Neural crest cell (in vitro differentiated cells): ENCODE data around the gene IYD. TPM values are rescaled to one million over a fixed set of nuclear protein-coding genes. Genes with fewer than 3 reads are reported as not detected.

Experiments used
- DNase-seq: peaks from one replicate; pipeline ENCODE4 v3.0.0; 2021; ENCODE audit warnings: low read depth, mixed read lengths, low spot score
- H3K27ac Mint-ChIP-seq: one replicate; pipeline ENCODE4 v1.8.0; 2021; ENCODE audit warnings: mild to moderate bottlenecking, mixed read lengths; ENCODE audit not compliant: unreplicated experiment
- H3K27me3 Mint-ChIP-seq: 2 replicates; pipeline ENCODE4 v1.8.0; 2021; ENCODE audit warnings: low read depth, mild to moderate bottlenecking, mixed read lengths
- H3K36me3 Mint-ChIP-seq: 2 replicates; pipeline ENCODE4 v1.8.0; 2021; ENCODE audit warnings: low read depth, mild to moderate bottlenecking, mixed read lengths
- H3K4me1 Mint-ChIP-seq: 2 replicates; pipeline ENCODE4 v1.8.0; 2021; ENCODE audit warnings: mixed read lengths
- H3K4me3 Mint-ChIP-seq: one replicate; pipeline ENCODE4 v1.8.0; 2021; ENCODE audit warnings: mild to moderate bottlenecking, mixed read lengths
- H3K9me3 Mint-ChIP-seq: 2 replicates; pipeline ENCODE4 v1.8.0; 2021; ENCODE audit warnings: mixed read lengths
- total RNA-seq: library from RNA; stranded (reverse); gene quantifications from 2 replicates; pipeline ENCODE4 v1.2.1, GENCODE V29; 2021
- TF ChIP-seq, protein P1 (sequence below): fragments of 200-600 bp; sonication (generic); conservative IDR thresholded peaks from 2 replicates; pipeline ENCODE4 v1.5.0; 2021; ENCODE audit warnings: antibody characterized with exemption, mild to moderate bottlenecking

The IYD gene
- total RNA-seq, 1 donor from 2014 or later = not detected

DNA sequence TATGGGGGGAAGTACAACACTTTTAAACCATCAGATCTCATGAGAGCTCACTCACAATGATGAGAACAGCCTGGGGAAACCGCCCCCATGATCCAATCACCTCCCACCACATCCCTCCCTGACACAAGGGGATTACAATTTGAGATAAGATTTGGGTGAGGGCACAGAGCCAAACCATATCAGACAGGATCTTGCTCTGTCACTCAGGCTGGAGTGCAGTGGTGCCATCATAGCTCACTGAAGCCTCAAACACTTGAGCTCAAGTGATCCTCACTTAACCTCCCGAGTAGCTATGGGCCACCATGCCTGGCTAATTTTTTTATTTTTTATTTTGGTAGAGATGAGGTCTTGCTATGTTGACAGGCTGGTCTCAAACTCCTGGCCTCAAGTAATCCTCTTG, 5.1 kb upstream of the IYD start:
- Mint-ChIP-seq H3K9me3 (no peaks in the 10 kb centered on the region), H3K27me3 (no peaks in the 10 kb centered on the region), H3K4me3 (no peak overlapping the region), H3K27ac (no peak overlapping the region), H3K4me1 (peaks cover 10% of the 10 kb centered on the region), H3K36me3 (no peaks in the 10 kb centered on the region)
- no peak for DNase-seq
- TF ChIP-seq, protein P1, sequence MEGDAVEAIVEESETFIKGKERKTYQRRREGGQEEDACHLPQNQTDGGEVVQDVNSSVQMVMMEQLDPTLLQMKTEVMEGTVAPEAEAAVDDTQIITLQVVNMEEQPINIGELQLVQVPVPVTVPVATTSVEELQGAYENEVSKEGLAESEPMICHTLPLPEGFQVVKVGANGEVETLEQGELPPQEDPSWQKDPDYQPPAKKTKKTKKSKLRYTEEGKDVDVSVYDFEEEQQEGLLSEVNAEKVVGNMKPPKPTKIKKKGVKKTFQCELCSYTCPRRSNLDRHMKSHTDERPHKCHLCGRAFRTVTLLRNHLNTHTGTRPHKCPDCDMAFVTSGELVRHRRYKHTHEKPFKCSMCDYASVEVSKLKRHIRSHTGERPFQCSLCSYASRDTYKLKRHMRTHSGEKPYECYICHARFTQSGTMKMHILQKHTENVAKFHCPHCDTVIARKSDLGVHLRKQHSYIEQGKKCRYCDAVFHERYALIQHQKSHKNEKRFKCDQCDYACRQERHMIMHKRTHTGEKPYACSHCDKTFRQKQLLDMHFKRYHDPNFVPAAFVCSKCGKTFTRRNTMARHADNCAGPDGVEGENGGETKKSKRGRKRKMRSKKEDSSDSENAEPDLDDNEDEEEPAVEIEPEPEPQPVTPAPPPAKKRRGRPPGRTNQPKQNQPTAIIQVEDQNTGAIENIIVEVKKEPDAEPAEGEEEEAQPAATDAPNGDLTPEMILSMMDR = no peak

DNA sequence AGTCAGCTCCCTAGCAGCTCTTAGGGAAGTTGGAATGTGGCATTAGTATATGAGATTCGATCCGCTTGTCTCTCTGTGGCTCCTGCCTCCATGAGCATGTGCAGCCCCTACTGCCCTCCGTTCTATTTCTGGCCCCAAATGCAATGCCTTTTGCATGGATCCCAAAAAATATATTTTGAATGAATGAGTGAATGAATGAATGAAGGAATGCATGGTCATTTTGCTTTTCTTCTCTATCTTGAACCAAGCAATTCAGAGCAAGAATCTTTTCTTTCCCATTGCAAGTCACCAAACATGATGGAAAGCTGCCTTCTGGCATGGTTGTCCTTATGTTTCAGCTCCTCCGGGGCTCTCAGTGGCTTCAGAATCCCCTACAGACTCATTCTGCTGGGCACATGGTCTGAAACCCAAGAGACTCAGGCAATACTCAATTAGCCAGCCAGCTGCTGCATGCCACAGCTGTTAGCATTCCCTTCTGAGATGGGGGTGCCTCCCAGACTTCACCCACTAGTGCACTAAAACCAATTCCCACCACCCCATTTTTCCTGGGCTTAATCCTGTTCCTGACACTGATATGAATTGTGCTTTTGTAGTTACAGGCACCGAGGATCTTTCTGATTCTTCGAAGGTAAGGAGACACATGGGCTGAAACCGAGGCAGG, 2.6 kb upstream of the IYD start:
- no peak overlapping the region for H3K4me3 Mint-ChIP-seq
- peaks cover 10% of the 10 kb centered on the region for H3K4me1 Mint-ChIP-seq
- H3K27ac Mint-ChIP-seq = no peak overlapping the region
- TF ChIP-seq, protein P1 = no peak
- no peaks in the 10 kb centered on the region for H3K36me3 Mint-ChIP-seq
- no peaks in the 10 kb centered on the region for H3K9me3 Mint-ChIP-seq
- DNase-seq = no peak
- H3K27me3 Mint-ChIP-seq = no peaks in the 10 kb centered on the region

DNA sequence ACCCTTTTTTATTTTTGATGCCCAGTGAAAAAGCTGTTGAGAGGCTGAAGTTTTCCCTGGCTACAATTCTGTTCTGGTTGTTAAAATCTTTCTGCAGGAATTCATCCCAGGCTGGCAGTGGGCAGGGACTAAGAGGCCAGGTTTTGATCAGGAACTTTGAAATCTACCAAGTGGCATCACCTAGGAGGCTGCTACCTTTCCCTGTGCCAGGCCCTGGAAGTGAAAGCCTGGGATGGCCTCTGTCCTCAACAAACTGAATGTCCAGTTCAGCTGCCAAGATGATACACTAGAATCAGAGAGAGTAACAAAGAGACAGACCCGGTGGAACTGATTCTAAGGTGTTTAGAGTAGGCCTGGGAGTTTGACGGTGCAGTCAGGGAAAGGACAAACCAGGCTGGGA, 596 bp downstream of the IYD start:
- H3K4me3 Mint-ChIP-seq = no peak overlapping the region
- TF ChIP-seq, protein P1 = no peak
- H3K36me3 Mint-ChIP-seq = no peaks in the 10 kb centered on the region
- peaks cover 14% of the 10 kb centered on the region for H3K4me1 Mint-ChIP-seq
- DNase-seq = no peak
- H3K9me3 Mint-ChIP-seq = no peaks in the 10 kb centered on the region
- H3K27me3 Mint-ChIP-seq = no peaks in the 10 kb centered on the region
- H3K27ac Mint-ChIP-seq = no peak overlapping the region

DNA sequence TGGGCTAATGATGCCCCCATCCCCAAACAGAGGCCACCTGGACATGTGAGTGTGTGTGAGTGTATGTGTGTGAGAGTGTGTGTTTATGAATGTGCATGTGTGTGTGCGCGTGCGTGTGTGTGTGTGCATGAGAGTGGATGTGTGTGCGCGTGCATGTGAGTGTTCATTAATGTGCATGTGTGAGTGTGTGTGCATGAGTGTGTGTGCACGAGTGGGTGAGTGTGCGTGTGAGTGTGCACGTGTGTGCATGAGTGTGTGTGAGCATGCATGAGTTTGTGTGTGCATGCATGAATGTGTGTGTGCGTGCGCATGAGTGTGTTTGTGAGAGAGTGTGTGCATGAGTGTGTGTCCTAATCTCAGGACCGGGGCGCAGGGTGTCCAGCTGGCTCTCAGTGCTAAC, 1.3 kb downstream of the IYD start:
- H3K4me1 Mint-ChIP-seq = peaks cover 14% of the 10 kb centered on the region
- no peaks in the 10 kb centered on the region for H3K27me3 Mint-ChIP-seq
- H3K27ac Mint-ChIP-seq = no peak overlapping the region
- DNase-seq = no peak
- H3K4me3 Mint-ChIP-seq = no peak overlapping the region
- no peaks in the 10 kb centered on the region for H3K9me3 Mint-ChIP-seq
- H3K36me3 Mint-ChIP-seq = no peaks in the 10 kb centered on the region
- TF ChIP-seq, protein P1 = no peak

DNA sequence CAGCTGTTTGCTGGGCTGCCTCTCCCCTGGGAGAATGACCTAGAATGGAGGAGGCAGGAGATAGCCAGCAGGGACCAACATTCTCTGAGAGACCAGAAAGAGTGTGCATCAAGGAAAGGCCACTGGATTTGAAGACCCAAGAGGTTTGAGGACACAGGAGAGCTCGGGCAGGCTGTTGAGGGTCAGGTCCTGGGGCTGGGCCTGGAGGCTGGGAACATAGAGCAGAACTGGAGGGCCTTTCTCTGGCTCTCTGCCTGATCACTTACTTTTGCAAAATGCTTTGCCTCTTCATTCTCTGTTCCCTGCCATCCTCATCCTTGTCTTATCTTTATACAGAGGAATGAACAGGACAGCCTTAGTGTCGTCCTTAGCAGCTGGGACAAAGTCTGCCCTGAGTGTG, 2.5 kb downstream of the IYD start:
- TF ChIP-seq, protein P1 = no peak
- H3K4me3 Mint-ChIP-seq = no peak overlapping the region
- DNase-seq = no peak
- H3K27ac Mint-ChIP-seq = no peak overlapping the region
- no peaks in the 10 kb centered on the region for H3K36me3 Mint-ChIP-seq
- H3K27me3 Mint-ChIP-seq = no peaks in the 10 kb centered on the region
- peaks cover 3% of the 10 kb centered on the region for H3K4me1 Mint-ChIP-seq
- no peaks in the 10 kb centered on the region for H3K9me3 Mint-ChIP-seq
